Esophagus muscularis mucosa (tissue), 4 donors: ENCODE measurements around the gene EVI5L. TPM values are rescaled to one million over a fixed set of nuclear protein-coding genes. Genes with fewer than 3 reads are reported as not detected.

Source experiments
- DNase-seq: peaks from one replicate; pipeline ENCODE4 v3.0.0-alpha.2; 2017; ENCODE audit errors: extremely low spot score
- H3K27ac ChIP-seq, 4 donors: fragments of 200-600 bp; sonication (generic); replicated peaks in 1 of 4; 1 replicate in 3 of 4; 2 replicates in 1 of 4; pipeline ENCODE4 v1.5.1; 2016 to 2019; ENCODE audit warnings: mild to moderate bottlenecking in 1 of 4
- H3K27me3 ChIP-seq, 4 donors: fragments of 200-600 bp; sonication (generic); one replicate each; pipeline versions ENCODE4 v1.5.1 to v1.6.0; 2016 to 2019
- H3K36me3 ChIP-seq, 4 donors: fragments of 200-600 bp; sonication (generic); one replicate each; pipeline ENCODE4 v1.5.1; 2016 to 2019
- H3K4me1 ChIP-seq, 4 donors: fragments of 200-600 bp; sonication (generic); one replicate each; pipeline ENCODE4 v1.5.1; 2016 to 2019
- H3K4me3 ChIP-seq, 4 donors: fragments of 200-600 bp; sonication (generic); 1 replicate in 2 of 4; 2 replicates in 2 of 4; pipeline ENCODE4 v1.5.1; 2016 to 2019; ENCODE audit warnings: mild to moderate bottlenecking in 4 of 4, moderate library complexity in 1 of 4
- H3K9me3 ChIP-seq, 4 donors: fragments of 200-600 bp; sonication (generic); 1 replicate in 3 of 4; 2 replicates in 1 of 4; pipeline ENCODE4 v1.5.1; 2016 to 2019
- CTCF ChIP-seq, 3 experiments: fragments of 200-600 bp in 2 of 3; fragments of 450-650 bp in 1 of 3; sonication (generic) in 2 of 3; IDR thresholded peaks; one replicate each; pipeline ENCODE4 v1.5.1; 2017 to 2019; ENCODE audit warnings: antibody characterized with exemption in 3 of 3, mild to moderate bottlenecking in 2 of 3, moderate library complexity in 1 of 3
- EP300 ChIP-seq: sonication (generic); formaldehyde crosslinking; IDR thresholded peaks from one replicate; pipeline ENCODE4 v1.6.1; 2017; ENCODE audit warnings: antibody characterized with exemption
- POLR2A ChIP-seq: fragments of 450-650 bp; IDR thresholded peaks from one replicate; pipeline ENCODE4 v1.6.1; 2017; ENCODE audit warnings: antibody characterized with exemption, moderate library complexity, mild to moderate bottlenecking, low read depth
- POLR2AphosphoS5 ChIP-seq, 2 donors: sonication (generic); formaldehyde crosslinking; IDR thresholded peaks; one replicate each; pipeline ENCODE4 v1.6.1; 2017; ENCODE audit warnings: antibody characterized with exemption in 2 of 2
- WGBS: methylation state at CpG from one replicate; pipeline ENCODE4 v1.1.5; 2018; 5-methylcytosine and 5-hydroxymethylcytosine counted together
- intact Hi-C: fragments of 100-400 bp; cut with DNase I; formaldehyde crosslinking; loops from one replicate; pipeline ENCODE4 v1.15.1; 2023
- total RNA-seq, 4 donors: library from RNA; depleted of rRNA; stranded (reverse); fragments of >200 nt; gene quantifications; one replicate each; pipeline versions ENCODE4 v1.1.0 to v1.2.1, GENCODE V29; 2016

Gene EVI5L
- total RNA-seq, 4 donors from 2014 or later = 19.9 to 42.0 (median 29.2) TPM

DNA sequence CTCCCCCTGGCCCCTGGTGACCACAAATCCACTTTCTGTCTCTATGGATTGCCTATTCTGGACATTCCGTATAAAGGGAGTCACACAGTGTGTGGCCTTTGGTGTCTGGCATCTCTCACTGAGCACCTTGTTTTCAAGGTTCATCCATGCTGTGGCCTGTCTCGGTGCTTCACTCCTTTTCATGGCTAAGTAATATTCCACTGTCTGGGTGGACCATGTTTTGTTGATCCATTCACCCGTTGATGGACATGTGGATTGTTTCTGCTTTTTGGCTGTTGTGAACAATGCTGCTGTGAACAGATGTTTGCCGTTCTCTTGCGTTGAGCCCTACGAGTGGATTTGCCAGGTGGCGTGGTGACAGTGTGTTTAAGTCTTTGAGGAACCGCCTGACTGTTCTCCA, 10.6 kb downstream of the EVI5L start:
- intact Hi-C loops = no loop called here
- Histone ChIP-seq H3K27me3 (no peaks in the 10 kb centered on the region), H3K36me3 (no peaks in the 10 kb centered on the region), H3K4me3 (no peak overlapping the region), H3K4me1 (no peaks in the 10 kb centered on the region), H3K27ac (no peak overlapping the region), H3K9me3 (no peaks in the 10 kb centered on the region)
- 82% methylated on average over 8 of the region's 8 CpGs for WGBS
- TF ChIP-seq EP300 (no peak), POLR2A (no peak), POLR2AphosphoS5 (IDR thresholded peaks at IDR 0.05) (no peak), CTCF (IDR thresholded peaks at IDR 0.05) (no peak)
- DNase-seq = no peak

DNA sequence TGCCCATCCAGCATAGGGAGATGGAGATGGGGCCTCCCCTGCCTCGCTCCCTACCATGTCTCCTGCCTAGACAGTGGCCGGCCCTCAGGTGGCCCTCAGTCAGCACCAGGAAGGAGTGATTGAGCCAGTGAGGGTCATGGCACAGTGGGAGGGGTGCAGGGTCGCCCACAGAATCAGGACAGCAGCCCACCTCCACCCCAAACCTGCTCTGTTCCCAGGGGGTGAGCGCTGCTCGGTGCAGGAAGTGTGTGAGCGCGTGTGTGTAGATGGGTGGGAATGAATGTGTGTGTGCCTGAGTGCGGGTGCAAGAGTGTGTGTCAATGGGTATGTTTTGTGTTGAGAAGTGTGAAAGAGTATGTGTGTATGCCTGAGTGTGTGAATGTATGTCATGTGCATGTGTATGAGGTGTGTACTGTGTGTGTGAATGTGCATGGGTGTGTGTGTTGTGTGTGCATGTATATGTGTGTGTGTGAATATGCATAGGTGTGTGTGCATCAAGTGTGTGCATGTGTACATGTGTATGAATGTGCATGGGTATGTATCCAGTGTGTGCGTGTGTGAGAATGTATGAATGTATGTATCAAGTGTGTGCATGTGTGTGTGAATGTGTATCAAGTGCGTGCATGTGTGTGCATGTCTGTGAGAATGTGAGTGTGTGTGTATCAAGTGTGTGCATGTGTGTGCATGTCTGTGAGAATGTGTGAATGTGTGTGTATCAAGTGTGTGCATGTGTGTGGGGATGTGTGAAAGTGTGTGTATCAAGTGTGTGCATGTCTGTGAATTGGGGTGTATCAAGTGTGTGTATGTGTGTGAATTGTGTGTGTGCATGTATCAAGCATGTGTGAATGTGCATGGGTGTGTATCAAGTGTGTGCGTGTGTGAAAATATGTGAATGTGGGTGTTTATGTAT, 12.0 kb downstream of the EVI5L start:
- TF ChIP-seq POLR2A (no peak), EP300 (no peak), CTCF (IDR thresholded peaks at IDR 0.05) (no peak), POLR2AphosphoS5 (IDR thresholded peaks at IDR 0.05) (no peak)
- Histone ChIP-seq H3K4me3 (no peak overlapping the region), H3K9me3 (no peaks in the 10 kb centered on the region), H3K4me1 (no peaks in the 10 kb centered on the region), H3K27ac (no peak overlapping the region), H3K36me3 (no peaks in the 10 kb centered on the region), H3K27me3 (no peaks in the 10 kb centered on the region)
- 91% methylated on average over 11 of the region's 11 CpGs for WGBS
- intact Hi-C loops = no loop called here
- no peak for DNase-seq

DNA sequence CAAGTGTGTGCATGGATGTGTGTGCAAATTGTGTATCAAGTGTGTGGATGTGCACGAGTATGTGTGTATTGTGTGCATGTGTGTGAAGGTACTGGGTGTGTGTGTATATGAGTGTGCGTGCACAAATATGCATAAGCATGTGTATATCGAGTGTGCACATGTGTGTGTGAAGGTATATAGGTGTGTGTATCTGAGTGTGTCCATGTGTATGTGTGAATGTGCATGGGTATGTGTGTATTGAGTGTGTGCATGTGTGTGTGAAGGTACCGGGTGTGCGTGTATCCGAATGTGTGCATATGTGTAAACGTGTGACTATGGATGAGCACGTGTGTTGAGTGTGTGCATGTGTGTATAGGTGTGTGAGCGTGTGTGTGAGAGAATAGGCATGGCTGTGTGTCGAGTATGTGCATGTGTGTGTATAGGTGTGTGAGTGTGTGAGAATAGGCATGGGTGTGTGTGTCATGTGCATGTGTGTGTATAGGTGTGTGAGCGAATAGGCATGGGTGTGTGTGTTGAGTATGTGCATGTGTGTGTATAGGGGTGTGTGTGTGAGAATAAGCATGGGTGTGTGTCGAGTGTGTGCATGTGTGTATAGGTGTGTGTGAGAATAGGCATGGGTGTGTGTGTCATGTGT, 12.8 kb downstream of the EVI5L start:
- TF ChIP-seq POLR2A (no peak), CTCF (IDR thresholded peaks at IDR 0.05) (no peak), POLR2AphosphoS5 (IDR thresholded peaks at IDR 0.05) (no peak), EP300 (no peak)
- Histone ChIP-seq H3K27me3 (no peaks in the 10 kb centered on the region), H3K36me3 (peaks cover 0 to 4% (median 0%) of the 10 kb centered on the region in 4 donors), H3K9me3 (no peaks in the 10 kb centered on the region), H3K27ac (no peak overlapping the region), H3K4me3 (no peak overlapping the region), H3K4me1 (no peaks in the 10 kb centered on the region)
- intact Hi-C loops = no loop called here
- no peak for DNase-seq
- WGBS = 92% methylated on average over 12 of the region's 12 CpGs

DNA sequence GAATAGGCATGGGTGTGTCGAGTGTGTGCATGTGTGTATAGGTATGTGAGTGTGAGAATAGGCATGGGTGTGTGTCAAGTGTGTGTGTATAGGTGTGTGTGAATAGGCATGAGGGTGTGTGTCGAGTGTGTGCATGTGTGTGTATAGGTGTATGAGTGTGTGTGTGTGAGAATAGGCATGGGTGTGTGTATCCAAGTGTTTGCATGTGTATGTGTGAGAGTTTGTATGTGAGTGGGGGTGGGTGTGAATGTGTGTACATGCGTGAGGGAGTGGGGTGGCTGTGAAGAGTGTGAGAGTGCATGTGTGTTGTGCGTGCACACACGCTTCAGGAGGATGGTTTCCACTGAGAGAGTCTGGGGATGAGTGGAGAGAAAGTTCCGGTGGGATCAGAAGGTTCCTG, 13.5 kb downstream of the EVI5L start:
- no peaks in the 10 kb centered on the region for H3K27me3 ChIP-seq
- TF ChIP-seq POLR2A (no peak), POLR2AphosphoS5 (IDR thresholded peaks at IDR 0.05) (no peak), EP300 (no peak)
- no peak overlapping the region for H3K27ac ChIP-seq
- H3K9me3 ChIP-seq = no peaks in the 10 kb centered on the region
- H3K36me3 ChIP-seq = peaks cover 0 to 6% (median 0%) of the 10 kb centered on the region in 4 donors
- 88% methylated on average over 6 of the region's 6 CpGs for WGBS
- DNase-seq = no peak
- no peak overlapping the region for H3K4me3 ChIP-seq
- H3K4me1 ChIP-seq = no peaks in the 10 kb centered on the region
- intact Hi-C loops = no loop called here

DNA sequence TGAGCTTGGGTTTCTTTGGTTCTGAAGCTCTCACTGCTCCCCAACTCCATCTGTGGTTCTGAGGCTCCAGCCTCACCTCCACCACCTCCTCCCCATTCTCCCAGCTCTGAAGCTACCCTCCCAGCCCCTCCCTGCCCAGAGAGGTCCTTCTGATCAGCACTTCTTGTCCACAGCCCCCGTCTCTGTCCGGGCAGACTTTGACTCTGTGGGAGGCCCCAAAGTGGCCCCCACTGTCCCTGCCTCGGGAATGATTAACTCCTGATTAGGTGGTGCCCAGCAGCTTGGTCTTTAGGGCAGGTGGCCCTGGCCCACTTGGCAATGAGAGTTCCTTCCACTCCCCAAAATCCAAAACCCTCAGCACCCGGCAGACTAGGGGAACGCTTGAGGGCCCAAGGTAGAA, 14.4 kb downstream of the EVI5L start:
- Histone ChIP-seq H3K4me1 (no peaks in the 10 kb centered on the region), H3K27ac (no peak overlapping the region), H3K9me3 (no peaks in the 10 kb centered on the region), H3K36me3 (peaks cover 0 to 15% (median 4%) of the 10 kb centered on the region in 4 donors), H3K4me3 (no peak overlapping the region), H3K27me3 (no peaks in the 10 kb centered on the region)
- intact Hi-C loops = no loop called here
- WGBS = 59% methylated on average over 3 of the region's 5 CpGs
- DNase-seq = no peak
- TF ChIP-seq POLR2A (no peak), CTCF (IDR thresholded peaks at IDR 0.05) (no peak), EP300 (no peak), POLR2AphosphoS5 (IDR thresholded peaks at IDR 0.05) (no peak)
